ENCODE data around the gene MACROH2A2. TPM values are rescaled to one million over a fixed set of nuclear protein-coding genes. Genes with fewer than 3 reads are reported as not detected.

MACROH2A2 gene
- total and polyA plus RNA-seq, 2 donors from 2014 or later, result 16.8 to 21.7 TPM

- Histone ChIP-seq H3K9me3 (ENCODE audit: control insufficient read depth in 2 of 3, insufficient read depth in 1 of 3, low read length in 3 of 3) (no peaks in the 10 kb centered on the region), H3K4me1 (ENCODE audit: control insufficient read depth in 2 of 3, insufficient read depth in 2 of 3, low read depth in 1 of 3, low read length in 3 of 3) (peaks cover 0 to 4% (median 0%) of the 10 kb centered on the region in 3 donors), H3K4me3 (ENCODE audit: low read length in 3 of 3) (peak overlapping the region; percentile 30 to 46 (median 37)), H3K36me3 (ENCODE audit: control insufficient read depth in 2 of 3, insufficient read depth in 3 of 3, low read length in 3 of 3) (no peaks in the 10 kb centered on the region), H3K27ac (ENCODE audit: low read depth in 2 of 2, low read length in 2 of 2) (no peak overlapping the region), H3K9ac (ENCODE audit: low read length in 3 of 3) (peak overlapping the region in 1 of 3 donors; percentile 20), H3K27me3 (ENCODE audit: control insufficient read depth, insufficient read depth, low read length) (no peaks in the 10 kb centered on the region)
- TF ChIP-seq, protein P1, sequence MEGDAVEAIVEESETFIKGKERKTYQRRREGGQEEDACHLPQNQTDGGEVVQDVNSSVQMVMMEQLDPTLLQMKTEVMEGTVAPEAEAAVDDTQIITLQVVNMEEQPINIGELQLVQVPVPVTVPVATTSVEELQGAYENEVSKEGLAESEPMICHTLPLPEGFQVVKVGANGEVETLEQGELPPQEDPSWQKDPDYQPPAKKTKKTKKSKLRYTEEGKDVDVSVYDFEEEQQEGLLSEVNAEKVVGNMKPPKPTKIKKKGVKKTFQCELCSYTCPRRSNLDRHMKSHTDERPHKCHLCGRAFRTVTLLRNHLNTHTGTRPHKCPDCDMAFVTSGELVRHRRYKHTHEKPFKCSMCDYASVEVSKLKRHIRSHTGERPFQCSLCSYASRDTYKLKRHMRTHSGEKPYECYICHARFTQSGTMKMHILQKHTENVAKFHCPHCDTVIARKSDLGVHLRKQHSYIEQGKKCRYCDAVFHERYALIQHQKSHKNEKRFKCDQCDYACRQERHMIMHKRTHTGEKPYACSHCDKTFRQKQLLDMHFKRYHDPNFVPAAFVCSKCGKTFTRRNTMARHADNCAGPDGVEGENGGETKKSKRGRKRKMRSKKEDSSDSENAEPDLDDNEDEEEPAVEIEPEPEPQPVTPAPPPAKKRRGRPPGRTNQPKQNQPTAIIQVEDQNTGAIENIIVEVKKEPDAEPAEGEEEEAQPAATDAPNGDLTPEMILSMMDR (IDR thresholded peaks at IDR 0.05; ENCODE audit: borderline replicate concordance, extremely low read depth, insufficient read depth), result peak; percentile 11
- no peak for FAIRE-seq
- DNase-seq, result peak in 4 of 5 donors; percentile 64 to 82 (median 70)
- intact Hi-C loops (cut with DNase I), result no loop called here
These were observed 1.2 kb downstream of the MACROH2A2 start for GRCh38 chr10:70053841-70054288.

DNA sequence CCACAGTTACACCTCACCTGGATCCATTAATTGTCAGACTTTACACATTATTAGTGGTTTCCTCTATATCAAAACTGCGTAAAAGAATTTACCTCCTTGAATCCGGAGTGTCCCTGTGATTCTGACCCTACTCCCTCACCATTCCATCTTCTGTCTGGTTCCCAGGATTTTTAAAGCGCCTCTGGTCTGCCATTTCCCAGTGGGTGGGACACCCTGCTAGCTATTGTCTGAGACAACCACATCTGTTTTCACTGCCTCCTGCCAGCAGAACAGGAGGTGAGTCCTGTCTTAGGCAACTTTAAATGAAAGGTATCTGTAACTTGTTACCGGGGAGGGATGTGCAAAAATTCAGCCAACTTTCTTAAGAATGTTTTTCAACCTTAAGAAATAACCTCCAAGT lies 2.3 kb downstream of the MACROH2A2 start:
- Histone ChIP-seq H3K9me3 (ENCODE audit: control insufficient read depth in 2 of 3, insufficient read depth in 1 of 3, low read length in 3 of 3) (no peaks in the 10 kb centered on the region), H3K27me3 (ENCODE audit: control insufficient read depth, insufficient read depth, low read length) (no peaks in the 10 kb centered on the region), H3K4me3 (ENCODE audit: low read length in 3 of 3) (no peak overlapping the region), H3K36me3 (ENCODE audit: control insufficient read depth in 2 of 3, insufficient read depth in 3 of 3, low read length in 3 of 3) (no peaks in the 10 kb centered on the region), H3K4me1 (ENCODE audit: control insufficient read depth in 2 of 3, insufficient read depth in 2 of 3, low read depth in 1 of 3, low read length in 3 of 3) (peaks cover 0 to 4% (median 0%) of the 10 kb centered on the region in 3 donors), H3K9ac (ENCODE audit: low read length in 3 of 3) (no peak overlapping the region), H3K27ac (ENCODE audit: low read depth in 2 of 2, low read length in 2 of 2) (no peak overlapping the region)
- intact Hi-C loops (cut with DNase I), result no loop called here
- TF ChIP-seq, protein P1 (IDR thresholded peaks at IDR 0.05; ENCODE audit: borderline replicate concordance, extremely low read depth, insufficient read depth), result no peak
- FAIRE-seq, result no peak
- no peak for DNase-seq

DNA sequence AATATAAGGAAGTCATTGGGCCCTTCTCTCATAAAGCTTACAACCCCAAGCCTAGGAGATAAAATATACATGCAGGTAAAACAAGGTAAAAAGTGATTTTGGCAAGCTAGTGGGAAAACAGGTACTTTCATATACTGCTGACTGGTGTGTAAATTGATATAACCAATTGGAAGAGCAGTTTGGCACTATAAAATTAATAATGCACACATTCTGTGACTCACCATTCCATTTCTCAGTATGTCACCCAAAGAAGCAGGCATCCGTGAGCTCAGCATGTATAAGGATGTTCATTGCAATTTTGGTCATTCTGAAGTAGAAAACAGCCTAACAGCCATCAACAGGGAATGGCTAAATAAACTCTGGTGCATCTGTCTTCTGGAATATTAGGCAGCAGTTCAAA lies 2.9 kb downstream of the MACROH2A2 start:
- H3K9me3 ChIP-seq (ENCODE audit: control insufficient read depth in 2 of 3, insufficient read depth in 1 of 3, low read length in 3 of 3), result no peaks in the 10 kb centered on the region
- no peaks in the 10 kb centered on the region for H3K36me3 ChIP-seq (ENCODE audit: control insufficient read depth in 2 of 3, insufficient read depth in 3 of 3, low read length in 3 of 3)
- no peaks in the 10 kb centered on the region for H3K27me3 ChIP-seq (ENCODE audit: control insufficient read depth, insufficient read depth, low read length)
- DNase-seq (no peak), FAIRE-seq (no peak)
- H3K27ac ChIP-seq (ENCODE audit: low read depth in 2 of 2, low read length in 2 of 2), result no peak overlapping the region
- H3K9ac ChIP-seq (ENCODE audit: low read length in 3 of 3), result no peak overlapping the region
- intact Hi-C loops (cut with DNase I), result no loop called here
- TF ChIP-seq, protein P1 (IDR thresholded peaks at IDR 0.05; ENCODE audit: borderline replicate concordance, extremely low read depth, insufficient read depth), result no peak
- peaks cover 0 to 4% (median 0%) of the 10 kb centered on the region in 3 donors for H3K4me1 ChIP-seq (ENCODE audit: control insufficient read depth in 2 of 3, insufficient read depth in 2 of 3, low read depth in 1 of 3, low read length in 3 of 3)
- H3K4me3 ChIP-seq (ENCODE audit: low read length in 3 of 3), result no peak overlapping the region

DNA sequence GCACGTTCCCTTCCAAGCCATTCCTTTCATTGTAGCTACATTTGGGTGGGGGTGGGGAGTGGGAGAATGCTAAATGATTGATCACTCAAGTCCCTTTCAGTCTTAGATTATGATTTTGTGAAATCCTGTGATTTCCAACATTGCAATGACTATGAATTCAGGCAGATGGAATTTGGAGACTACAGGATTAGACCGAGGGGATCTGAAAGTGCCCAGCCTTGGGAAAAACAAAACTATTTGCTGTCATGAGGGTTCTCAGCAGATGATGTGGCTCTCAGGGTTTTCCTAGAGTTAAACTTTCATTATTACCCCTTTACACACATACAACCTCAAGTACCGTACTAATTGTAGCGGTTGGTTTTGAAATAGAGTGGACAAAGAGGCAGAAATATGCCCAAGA lies 4.7 kb downstream of the MACROH2A2 start:
- no peaks in the 10 kb centered on the region for H3K36me3 ChIP-seq (ENCODE audit: control insufficient read depth in 2 of 3, insufficient read depth in 3 of 3, low read length in 3 of 3)
- FAIRE-seq, result no peak
- H3K27ac ChIP-seq (ENCODE audit: low read depth in 2 of 2, low read length in 2 of 2), result no peak overlapping the region
- no peak overlapping the region for H3K4me3 ChIP-seq (ENCODE audit: low read length in 3 of 3)
- no peaks in the 10 kb centered on the region for H3K27me3 ChIP-seq (ENCODE audit: control insufficient read depth, insufficient read depth, low read length)
- no peaks in the 10 kb centered on the region for H3K9me3 ChIP-seq (ENCODE audit: control insufficient read depth in 2 of 3, insufficient read depth in 1 of 3, low read length in 3 of 3)
- peaks cover 0 to 4% (median 0%) of the 10 kb centered on the region in 3 donors for H3K4me1 ChIP-seq (ENCODE audit: control insufficient read depth in 2 of 3, insufficient read depth in 2 of 3, low read depth in 1 of 3, low read length in 3 of 3)
- TF ChIP-seq, protein P1 (IDR thresholded peaks at IDR 0.05; ENCODE audit: borderline replicate concordance, extremely low read depth, insufficient read depth), result no peak
- DNase-seq, result no peak
- intact Hi-C loops (cut with DNase I), result no loop called here
- no peak overlapping the region for H3K9ac ChIP-seq (ENCODE audit: low read length in 3 of 3)
